Measurements from ENCODE around the gene CLTC. TPM values are rescaled to one million over a fixed set of nuclear protein-coding genes. Genes with fewer than 3 reads are reported as not detected.

Gene CLTC
- total and polyA plus RNA-seq, 2 donors from 2014 or later, result 213 to 259 TPM

DNA sequence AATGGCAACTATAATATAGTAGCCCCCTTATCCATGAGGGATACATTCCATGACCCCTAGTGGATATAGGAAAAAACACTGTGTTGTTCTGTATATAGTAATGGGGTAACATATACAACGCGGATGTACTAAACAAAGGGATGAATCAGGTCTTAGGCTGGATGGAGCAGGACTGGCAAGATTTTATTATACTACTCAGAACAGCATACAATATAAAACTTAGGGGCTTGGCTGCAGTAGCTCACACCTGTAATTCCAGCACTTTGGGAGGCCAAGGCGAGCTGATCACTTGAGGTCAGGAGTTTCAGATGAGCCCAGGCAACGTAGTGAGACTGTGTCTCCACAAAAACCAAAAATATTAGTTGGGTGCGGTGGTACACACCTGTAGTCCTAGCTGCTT lies 114.5 kb downstream of the CLTC start:
- H3K4me3 ChIP-seq (ENCODE audit: low read length in 3 of 3), result no peak overlapping the region
- no peaks in the 10 kb centered on the region for H3K9me3 ChIP-seq (ENCODE audit: control insufficient read depth in 2 of 3, insufficient read depth in 1 of 3, low read length in 3 of 3)
- H3K27me3 ChIP-seq (ENCODE audit: control insufficient read depth, insufficient read depth, low read length), result no peaks in the 10 kb centered on the region
- DNase-seq (no peak), FAIRE-seq (no peak)
- peaks cover 0 to 9% (median 2%) of the 10 kb centered on the region in 3 donors for H3K36me3 ChIP-seq (ENCODE audit: control insufficient read depth in 2 of 3, insufficient read depth in 3 of 3, low read length in 3 of 3)
- intact Hi-C loops (cut with DNase I), result no loop called here
- no peak overlapping the region for H3K27ac ChIP-seq (ENCODE audit: low read depth in 2 of 2, low read length in 2 of 2)
- TF ChIP-seq, protein P1, sequence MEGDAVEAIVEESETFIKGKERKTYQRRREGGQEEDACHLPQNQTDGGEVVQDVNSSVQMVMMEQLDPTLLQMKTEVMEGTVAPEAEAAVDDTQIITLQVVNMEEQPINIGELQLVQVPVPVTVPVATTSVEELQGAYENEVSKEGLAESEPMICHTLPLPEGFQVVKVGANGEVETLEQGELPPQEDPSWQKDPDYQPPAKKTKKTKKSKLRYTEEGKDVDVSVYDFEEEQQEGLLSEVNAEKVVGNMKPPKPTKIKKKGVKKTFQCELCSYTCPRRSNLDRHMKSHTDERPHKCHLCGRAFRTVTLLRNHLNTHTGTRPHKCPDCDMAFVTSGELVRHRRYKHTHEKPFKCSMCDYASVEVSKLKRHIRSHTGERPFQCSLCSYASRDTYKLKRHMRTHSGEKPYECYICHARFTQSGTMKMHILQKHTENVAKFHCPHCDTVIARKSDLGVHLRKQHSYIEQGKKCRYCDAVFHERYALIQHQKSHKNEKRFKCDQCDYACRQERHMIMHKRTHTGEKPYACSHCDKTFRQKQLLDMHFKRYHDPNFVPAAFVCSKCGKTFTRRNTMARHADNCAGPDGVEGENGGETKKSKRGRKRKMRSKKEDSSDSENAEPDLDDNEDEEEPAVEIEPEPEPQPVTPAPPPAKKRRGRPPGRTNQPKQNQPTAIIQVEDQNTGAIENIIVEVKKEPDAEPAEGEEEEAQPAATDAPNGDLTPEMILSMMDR (IDR thresholded peaks at IDR 0.05; ENCODE audit: borderline replicate concordance, extremely low read depth, insufficient read depth), result no peak
- H3K4me1 ChIP-seq (ENCODE audit: control insufficient read depth in 2 of 3, insufficient read depth in 2 of 3, low read depth in 1 of 3, low read length in 3 of 3), result no peaks in the 10 kb centered on the region
- no peak overlapping the region for H3K9ac ChIP-seq (ENCODE audit: low read length in 3 of 3)

DNA sequence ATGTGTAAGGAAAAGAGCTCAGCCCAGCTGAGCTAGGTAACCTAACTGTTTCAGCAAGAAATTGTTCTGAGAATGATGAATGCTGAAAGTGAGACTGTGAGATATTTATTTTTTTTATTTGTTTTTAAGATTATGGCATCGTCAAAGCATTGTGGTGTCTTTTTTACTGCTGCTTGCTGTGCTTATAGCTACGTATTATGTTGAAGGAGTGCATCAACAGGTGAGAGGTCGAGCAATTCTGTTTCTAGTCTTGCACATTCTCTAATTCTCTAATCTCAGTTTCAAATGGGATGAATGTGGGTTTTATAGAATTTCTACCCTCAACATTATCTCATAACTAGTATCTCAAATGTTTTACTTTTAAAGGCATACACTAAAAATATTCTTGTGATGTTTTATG lies 117.6 kb downstream of the CLTC start:
- intact Hi-C loops (cut with DNase I), result no loop called here
- H3K9ac ChIP-seq (ENCODE audit: low read length in 3 of 3), result no peak overlapping the region
- TF ChIP-seq, protein P1 (IDR thresholded peaks at IDR 0.05; ENCODE audit: borderline replicate concordance, extremely low read depth, insufficient read depth), result no peak

DNA sequence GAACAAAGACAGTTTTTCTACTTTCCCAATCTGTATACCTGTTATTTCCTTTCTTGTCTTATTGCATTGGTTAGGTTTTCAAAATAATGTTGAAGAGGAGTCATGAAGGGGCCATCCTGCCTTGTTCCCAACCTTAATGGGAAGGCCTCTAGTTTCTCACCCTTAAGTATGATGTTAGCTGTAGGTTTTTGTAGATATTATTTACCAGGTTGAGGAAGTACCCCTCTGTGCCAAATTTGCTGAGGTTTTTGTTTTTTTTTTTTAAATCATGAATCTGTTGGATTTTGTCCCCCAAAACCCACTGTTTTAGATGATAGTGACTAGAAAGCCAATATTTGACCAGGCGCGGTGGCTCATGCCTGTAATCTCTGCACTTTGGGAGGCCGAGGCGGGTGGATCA lies 124.1 kb downstream of the CLTC start:
- Histone ChIP-seq H3K9me3 (ENCODE audit: control insufficient read depth in 2 of 3, insufficient read depth in 1 of 3, low read length in 3 of 3) (no peaks in the 10 kb centered on the region), H3K4me3 (ENCODE audit: low read length in 3 of 3) (no peak overlapping the region), H3K27me3 (ENCODE audit: control insufficient read depth, insufficient read depth, low read length) (no peaks in the 10 kb centered on the region), H3K4me1 (ENCODE audit: control insufficient read depth in 2 of 3, insufficient read depth in 2 of 3, low read depth in 1 of 3, low read length in 3 of 3) (no peaks in the 10 kb centered on the region), H3K27ac (ENCODE audit: low read depth in 2 of 2, low read length in 2 of 2) (no peak overlapping the region), H3K9ac (ENCODE audit: low read length in 3 of 3) (no peak overlapping the region), H3K36me3 (ENCODE audit: control insufficient read depth in 2 of 3, insufficient read depth in 3 of 3, low read length in 3 of 3) (peaks cover 0 to 5% (median 0%) of the 10 kb centered on the region in 3 donors)
- FAIRE-seq, result no peak
- intact Hi-C loops (cut with DNase I), result no loop called here
- TF ChIP-seq, protein P1 (IDR thresholded peaks at IDR 0.05; ENCODE audit: borderline replicate concordance, extremely low read depth, insufficient read depth), result no peak
- DNase-seq, result no peak

More for the DNA sequence above, 117.6 kb downstream of the CLTC start:
- H3K9me3 ChIP-seq (ENCODE audit: control insufficient read depth in 2 of 3, insufficient read depth in 1 of 3, low read length in 3 of 3), result no peaks in the 10 kb centered on the region
- H3K36me3 ChIP-seq (ENCODE audit: control insufficient read depth in 2 of 3, insufficient read depth in 3 of 3, low read length in 3 of 3), result peaks cover 0 to 14% (median 2%) of the 10 kb centered on the region in 3 donors
- no peaks in the 10 kb centered on the region for H3K4me1 ChIP-seq (ENCODE audit: control insufficient read depth in 2 of 3, insufficient read depth in 2 of 3, low read depth in 1 of 3, low read length in 3 of 3)
- DNase-seq, result no peak
- H3K27me3 ChIP-seq (ENCODE audit: control insufficient read depth, insufficient read depth, low read length), result no peaks in the 10 kb centered on the region
- no peak for FAIRE-seq
- no peak overlapping the region for H3K4me3 ChIP-seq (ENCODE audit: low read length in 3 of 3)
- no peak overlapping the region for H3K27ac ChIP-seq (ENCODE audit: low read depth in 2 of 2, low read length in 2 of 2)

DNA sequence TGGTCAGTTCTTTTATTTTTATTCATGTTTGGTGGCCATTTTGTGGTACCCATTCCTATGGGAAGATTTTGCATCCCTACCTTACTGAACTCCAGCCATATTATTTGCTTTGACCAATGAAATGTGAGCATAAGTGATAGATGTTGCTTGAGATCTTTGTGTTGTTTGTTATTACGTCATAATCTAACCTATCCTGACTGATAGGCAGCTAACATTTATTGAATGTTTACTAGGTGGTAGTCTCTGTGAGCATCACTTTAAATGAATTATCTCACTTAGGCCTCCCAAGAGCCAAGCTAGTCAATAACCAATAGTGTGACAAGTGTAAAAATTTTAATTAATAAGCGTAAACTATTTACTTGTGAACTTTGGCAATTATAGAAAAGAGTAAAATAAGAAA lies 125.3 kb downstream of the CLTC start:
- no peak for DNase-seq
- intact Hi-C loops (cut with DNase I), result no loop called here
- Histone ChIP-seq H3K27ac (ENCODE audit: low read depth in 2 of 2, low read length in 2 of 2) (no peak overlapping the region), H3K4me3 (ENCODE audit: low read length in 3 of 3) (no peak overlapping the region), H3K9ac (ENCODE audit: low read length in 3 of 3) (no peak overlapping the region), H3K9me3 (ENCODE audit: control insufficient read depth in 2 of 3, insufficient read depth in 1 of 3, low read length in 3 of 3) (no peaks in the 10 kb centered on the region), H3K27me3 (ENCODE audit: control insufficient read depth, insufficient read depth, low read length) (no peaks in the 10 kb centered on the region), H3K36me3 (ENCODE audit: control insufficient read depth in 2 of 3, insufficient read depth in 3 of 3, low read length in 3 of 3) (peaks cover 0 to 4% (median 0%) of the 10 kb centered on the region in 3 donors), H3K4me1 (ENCODE audit: control insufficient read depth in 2 of 3, insufficient read depth in 2 of 3, low read depth in 1 of 3, low read length in 3 of 3) (no peaks in the 10 kb centered on the region)
- no peak for FAIRE-seq
- TF ChIP-seq, protein P1 (IDR thresholded peaks at IDR 0.05; ENCODE audit: borderline replicate concordance, extremely low read depth, insufficient read depth), result no peak
